HG03280 (cell line): ENCODE data around the gene PYCR2.
"Not testable (repeated sequence)": the region's sequence is repeated elsewhere in the genome, so short reads cannot be mapped to it uniquely, and the experiment has no call there.

Experiments
- ATAC-seq: cut with Tn5 transposase; IDR thresholded peaks from one replicate; pipeline ENCODE4 v1.9.1; 2021; ENCODE audit warnings: mild to moderate bottlenecking, moderate library complexity; ENCODE audit not compliant: unreplicated experiment

PYCR2 gene

DNA sequence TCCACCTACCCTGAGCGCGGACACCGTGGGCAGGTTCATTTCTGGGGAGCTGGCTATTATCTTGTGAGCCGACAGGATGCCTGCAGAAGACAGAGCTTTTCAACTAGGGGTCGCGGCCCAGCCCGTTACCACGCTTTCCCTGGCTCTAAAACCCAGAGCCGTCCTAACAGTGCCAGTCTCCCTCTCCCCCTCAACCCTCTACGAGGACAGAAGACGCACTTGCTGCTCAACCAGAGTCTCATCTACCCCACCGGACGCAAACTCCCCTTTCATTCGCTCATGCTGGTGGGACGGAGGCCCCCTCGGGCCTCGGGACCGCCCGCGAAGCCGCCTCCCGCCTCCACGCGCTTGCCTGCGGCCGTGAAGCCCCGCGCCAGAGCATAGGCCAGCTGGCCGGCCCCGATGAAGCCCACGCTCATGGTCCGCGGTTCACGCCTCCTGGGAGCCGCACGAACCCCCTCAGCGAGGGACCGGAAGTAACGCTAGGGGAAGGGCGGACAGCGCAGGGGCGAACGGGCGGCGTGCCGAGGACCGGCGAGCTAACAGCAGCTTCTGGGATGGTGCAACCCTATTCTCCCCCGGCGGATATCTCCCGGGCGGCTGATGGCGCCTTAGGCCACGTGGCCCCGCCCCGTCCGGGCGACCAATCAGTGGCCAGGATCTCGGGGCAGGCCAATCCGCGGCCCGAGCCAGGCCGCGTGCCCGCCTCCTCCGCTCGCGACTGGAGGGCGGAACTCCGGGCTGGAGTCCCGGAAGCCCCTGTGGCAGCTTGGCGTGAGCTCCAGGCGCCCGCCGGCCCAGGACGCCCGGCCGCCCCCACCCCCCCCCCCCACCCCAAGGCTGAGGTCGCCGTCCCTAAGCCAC lies at the start of gene PYCR2:
TSS of gene PYCR2 (minus strand) at position 559 of the 864 bp plus-strand sequence. CDS start at position 419, 140 bp downstream.
- peak; percentile 99 for ATAC-seq

DNA sequence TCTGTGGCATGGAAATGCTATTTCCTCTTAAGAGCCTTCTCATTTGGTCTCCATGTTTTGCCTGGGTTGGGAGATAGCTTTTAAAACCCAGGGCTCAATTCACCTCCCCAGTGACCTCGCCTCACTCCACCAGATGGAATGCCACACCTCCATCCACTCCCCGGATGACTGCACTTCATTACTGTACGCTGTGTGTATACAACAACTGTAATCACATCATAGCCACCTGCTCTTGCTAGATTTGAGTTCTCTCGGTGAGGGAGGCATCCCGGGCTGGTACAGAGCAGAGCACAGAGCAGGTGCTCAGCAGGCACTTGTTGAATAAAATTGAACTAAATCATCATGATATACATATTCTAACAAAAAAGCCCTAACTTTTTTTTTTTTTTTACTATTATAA lies 49.1 kb upstream of the PYCR2 start:
- no peak for ATAC-seq

DNA sequence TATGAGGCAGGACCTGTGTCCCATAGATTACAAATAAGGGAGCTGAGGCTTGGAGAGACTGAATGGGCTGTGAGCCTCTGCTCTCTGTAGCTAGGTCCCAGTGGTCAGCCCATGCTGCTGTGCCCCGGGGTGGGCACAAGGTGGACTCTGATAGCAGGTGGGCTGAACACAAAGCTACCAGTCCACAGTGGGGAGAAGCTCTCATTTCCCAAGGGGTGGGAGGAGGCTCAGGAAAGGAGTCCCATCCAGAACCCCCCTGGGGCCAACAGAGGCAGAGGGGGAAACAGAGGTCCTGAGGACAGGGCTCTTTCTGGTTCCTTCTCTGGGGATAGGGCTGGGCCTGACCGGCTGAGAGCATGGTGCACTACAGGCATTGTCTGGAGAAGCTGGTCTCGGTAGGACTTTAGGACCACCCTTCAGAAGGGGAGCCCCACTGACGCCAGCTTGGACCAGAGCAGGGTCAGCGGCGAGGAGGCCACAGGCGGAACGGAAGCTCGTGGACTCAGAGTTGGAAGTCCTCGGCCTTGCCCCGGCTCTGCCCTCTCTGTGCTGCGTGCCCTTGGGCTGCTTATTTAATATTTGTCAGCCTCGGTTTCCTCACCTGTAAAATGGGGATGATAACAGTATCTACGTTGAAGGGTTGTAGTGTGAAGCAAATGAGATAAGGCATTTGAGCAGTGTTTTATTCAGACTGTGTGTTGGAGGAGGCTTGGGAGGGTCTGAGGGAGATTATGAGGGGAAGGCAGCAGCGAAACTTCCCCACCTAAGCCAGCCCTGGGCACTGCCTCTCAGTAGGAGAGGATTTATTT lies 48.5 kb upstream of the PYCR2 start:
- no peak for ATAC-seq

DNA sequence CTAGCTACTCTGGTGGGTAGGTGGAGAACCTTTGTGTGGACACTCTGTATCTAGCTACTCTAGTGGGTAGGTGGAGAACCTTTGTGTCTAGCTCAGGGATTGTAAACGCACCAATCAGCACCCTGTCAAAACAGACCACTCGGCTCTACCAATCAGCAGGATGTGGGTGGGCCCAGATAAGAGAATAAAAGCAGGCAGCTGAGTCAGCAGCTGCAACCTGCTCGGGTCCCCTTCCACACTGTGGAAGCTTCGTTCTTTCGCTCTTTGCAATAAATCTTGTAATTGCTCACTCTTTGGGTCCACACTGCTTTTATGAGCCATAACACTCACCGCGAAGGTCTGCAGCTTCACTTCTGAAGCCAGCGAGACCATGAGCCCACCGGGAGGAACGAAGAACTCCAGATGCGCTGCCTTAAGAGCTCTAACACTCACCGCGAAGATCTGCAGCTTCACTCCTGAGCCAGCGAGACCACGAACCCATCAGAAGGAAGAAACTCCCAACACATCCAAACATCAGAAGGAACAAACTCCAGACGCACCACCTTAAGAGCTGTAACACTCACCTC lies 46.6 kb upstream of the PYCR2 start:
- not testable (repeated sequence) for ATAC-seq

DNA sequence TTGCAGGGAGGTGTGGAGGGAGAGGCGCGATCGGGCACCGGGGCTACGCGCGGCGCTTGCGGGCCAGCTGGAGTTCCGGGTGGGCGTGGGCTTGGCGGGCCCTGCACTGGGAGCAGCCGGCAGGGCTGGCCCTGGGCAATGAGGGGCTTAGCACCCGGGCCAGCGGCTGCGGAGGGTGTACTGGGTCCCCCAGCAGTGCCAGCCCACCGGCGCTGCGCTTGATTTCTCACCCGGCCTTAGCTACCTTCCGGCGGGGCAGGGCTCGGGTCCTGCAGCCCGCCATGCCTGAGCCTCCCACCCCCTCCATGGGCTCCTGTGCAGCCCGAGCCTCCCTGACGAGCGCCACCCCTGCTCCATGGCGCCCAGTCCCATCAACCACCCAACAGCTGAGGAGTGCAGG lies 45.7 kb upstream of the PYCR2 start:
- ATAC-seq = not testable (repeated sequence)

DNA sequence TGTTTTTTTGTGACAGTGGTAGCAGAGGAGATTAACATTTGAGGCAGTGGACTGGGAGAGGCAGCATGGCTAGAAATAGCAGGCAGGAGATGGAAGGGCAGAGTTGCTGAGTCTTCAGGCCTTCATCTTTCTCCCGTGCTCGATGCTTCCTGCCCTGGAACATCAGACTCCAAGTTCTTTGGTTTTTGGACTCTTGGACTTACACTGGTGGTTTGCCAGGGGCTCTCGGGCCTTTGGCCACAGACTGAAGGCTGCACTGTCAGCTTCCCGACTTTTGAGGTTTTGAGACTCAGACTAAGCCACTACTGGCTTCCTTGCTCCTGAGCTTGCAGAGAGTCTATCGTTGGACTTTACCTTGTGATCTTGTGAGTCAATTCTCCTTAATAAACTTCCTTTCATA lies 41.2 kb upstream of the PYCR2 start:
- ATAC-seq = no peak

DNA sequence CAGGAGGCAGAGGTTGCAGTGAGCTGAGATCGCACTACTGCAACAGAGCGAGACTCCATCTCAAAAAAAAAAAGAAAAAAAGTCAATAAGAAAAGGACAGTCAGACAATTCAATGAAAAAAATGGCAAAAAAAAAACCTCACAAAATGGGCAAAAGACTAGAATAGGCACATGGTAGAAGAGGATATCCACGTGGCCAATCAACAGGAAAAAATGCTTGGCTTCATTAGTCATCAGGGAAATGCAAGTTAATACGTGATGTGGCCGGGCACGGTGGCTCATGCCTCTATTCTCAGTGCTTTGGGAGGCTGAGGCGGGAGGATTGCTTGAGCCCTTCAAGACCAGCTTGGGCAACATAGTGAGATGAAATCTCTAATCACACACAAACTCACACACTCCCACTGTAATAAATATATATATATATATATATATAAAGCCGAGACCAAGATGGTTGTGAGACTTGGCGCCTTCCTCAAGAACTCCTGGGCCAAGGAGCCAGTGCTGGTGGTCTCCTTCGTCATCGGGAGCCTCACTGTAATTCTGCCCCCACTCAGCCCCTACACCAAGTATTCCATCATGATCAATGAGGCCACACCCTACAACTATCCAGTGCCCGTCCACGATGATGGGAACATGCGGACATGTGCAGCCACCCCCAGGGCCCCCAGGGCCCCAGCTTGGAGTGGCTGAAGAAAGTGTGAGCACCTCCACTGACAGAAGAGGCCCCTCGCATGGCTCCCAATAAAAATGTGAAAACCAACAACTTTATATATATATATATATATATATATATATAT lies 39.9 kb upstream of the PYCR2 start:
- no peak for ATAC-seq

DNA sequence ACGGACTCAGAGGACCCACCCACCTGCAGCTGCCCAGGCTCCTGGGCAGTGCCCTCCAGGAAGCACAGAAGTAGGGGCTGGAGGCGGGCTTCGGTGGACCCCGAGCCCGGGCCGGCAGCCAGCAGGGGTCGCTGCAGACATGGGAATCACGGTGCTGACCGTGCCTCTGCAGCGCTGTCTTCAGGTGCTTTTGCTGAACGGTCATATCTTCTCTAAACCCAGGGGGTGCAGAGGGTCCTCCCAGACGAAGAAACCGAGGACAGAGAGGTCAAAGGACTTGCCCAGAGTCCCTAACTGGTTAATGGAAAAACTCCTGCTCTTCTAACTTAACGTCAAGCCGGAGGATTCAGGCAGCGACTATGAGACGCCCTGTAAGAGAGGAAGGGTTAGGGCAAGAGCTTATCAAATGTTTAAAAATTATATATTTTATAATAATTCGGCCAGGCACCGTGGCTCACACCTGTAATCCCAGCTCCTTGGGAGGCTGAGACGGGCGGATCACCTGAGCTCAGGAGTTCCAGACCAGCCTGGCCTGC lies 38.5 kb upstream of the PYCR2 start:
- ATAC-seq = peak; percentile 82

DNA sequence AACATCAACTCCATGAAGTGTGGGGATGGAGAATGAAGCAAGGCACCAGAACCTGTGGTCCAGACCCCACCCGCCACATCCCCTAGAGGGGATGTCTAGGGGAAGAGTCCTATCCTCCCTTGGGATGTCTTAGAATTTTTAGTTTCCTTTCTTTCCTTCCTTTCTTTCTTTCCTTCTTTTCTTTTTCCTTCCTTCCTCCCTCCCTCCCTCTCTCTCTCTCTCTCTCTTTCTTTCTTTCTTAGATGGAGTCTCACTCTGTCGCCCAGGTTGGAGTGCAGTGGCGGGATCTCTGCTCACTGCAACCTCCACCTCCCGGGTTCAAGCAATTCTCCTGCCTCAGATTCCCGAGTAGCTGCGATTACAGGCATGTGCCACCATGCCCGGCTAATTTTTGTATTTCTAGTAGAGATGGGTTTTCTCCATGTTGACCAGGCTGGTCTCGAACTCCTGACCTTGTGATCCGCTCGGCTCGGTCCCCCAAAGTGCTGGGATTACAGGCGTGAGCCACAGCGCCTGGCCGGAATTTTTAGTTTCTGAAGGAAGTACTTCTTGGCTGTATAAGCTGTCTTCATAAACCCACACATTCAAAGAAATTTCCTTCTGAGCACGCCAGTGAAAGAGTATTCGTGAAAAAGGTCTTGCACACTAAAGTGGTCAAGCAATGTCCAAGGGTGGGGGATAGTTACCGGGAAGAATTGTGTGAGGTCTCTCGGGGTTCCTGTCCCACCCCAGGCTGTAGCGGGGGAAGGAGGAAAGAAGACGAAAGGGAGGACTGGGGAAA lies 37.8 kb upstream of the PYCR2 start:
- no peak for ATAC-seq

DNA sequence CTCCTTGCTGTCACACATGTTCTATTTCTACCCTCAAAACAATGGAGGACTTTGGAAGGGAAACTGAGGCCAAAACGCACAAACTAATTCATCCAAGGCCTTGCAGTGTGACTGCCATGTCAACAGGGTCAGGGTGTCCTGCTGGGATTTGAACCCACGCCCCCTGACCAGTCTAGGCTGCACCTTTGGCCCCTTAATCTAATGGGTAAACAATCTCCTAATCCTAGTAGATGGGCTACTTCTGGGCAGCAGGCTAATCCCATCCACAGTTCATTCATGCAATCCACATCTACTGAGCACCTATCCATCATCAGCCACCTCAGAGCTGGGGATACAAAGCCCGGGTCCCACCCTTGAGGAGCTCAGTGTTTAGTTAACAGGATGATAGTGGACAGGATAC lies 34.0 kb upstream of the PYCR2 start:
- no peak for ATAC-seq

DNA sequence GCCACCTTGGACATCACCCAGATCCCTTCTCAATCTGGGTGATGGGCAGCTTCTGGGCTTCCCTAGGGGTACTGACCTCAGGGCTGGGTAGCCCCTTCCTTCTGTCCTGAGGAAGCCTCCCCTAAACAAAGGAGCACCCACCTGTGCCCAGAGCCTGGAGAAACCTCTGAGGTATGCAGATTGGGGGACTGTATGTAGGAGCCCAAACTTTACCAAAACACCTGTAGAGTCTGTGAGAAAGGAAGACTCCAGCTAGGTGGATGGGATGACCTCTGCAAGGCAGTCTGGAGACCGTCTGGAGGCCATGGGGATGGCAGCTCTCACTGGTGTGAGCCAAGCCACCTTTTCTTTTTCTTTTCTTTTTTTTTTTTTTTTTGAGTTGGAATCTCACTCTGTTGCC lies 30.7 kb upstream of the PYCR2 start:
- no peak for ATAC-seq

DNA sequence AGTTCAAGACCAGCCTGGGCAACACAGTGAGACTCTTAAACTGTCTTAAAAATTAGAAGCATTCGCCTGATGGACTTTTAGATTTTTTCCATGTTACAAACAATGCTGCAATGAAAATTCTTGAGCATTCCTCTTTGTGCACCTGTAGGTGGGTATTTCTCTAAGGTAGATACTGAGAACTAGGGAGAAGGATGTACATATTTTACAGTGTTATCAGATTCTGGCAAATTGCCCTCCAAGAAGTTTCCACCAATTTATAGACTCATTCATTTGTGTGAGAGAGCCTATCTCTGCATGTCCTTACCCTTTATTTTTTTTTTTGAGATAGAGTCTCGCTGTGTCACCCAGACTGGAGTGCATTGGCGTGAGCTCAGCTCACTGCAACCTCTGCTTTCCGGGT lies 29.3 kb upstream of the PYCR2 start:
- ATAC-seq = no peak

DNA sequence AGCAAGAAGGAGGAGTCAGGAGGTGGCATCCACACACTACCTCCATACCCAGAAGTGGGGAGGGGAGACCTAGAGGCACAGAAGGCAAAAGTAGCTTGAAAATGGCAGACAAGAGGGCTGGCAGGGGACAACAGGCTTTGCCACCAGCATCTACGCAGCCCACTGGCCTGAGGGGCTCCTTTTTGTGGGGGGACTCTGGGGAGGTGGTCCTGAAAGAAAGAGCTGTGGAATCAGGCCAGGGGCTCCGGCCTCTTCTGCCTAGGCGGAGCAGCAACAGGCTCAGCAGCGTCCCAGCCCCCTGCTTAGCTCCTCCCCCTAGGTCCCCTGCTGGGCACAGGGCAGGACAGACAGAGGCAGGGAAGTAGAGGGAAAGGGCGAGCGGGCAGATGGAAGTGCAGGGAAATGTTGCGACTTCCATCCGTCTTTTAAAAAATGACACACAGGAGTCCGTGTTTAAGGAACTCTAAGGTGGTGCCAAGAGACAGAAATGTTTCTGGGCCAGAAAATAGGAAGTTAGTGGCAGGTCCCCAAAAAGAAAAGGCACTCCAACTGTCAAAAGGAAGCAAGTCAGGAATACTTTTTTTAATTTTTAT lies 27.0 kb upstream of the PYCR2 start:
- no peak for ATAC-seq

DNA sequence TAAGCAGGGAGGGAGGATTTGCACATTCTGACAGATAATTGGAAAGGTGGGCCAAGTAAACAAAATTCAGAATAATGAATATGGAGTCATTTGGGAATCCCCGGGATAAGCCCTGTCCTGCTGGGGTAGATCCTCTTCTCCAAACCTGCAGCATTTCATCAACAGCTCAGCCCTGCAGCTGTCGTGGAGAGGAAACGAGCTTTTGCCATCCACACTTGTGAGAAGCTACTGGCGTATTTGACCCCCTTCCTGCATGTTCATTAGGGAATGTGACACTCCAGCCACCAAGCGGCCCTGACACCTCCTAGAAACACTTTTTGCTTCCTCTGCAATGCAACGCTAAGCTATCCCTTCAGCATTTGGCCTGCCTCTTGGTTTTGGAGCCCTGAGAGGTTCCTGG lies 25.0 kb upstream of the PYCR2 start:
- no peak for ATAC-seq

DNA sequence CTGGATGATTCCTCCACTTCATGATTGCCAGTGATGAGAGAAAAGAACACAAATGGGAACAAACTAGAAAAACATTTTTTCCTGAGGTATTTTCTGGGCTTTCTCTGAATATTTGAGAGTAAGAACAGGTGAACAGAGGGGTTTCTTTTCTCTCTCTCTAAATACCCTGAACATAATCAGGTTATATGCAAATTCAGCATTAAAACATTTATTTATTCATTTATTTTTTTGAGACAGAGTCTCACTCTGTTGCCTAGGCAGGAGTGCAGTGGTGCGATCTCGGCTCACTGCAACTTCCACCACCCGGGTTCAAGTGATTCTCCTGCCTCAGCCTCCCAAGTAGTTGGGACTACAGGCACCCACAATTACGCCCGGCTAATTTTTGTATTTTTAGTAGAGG lies 22.8 kb upstream of the PYCR2 start:
- ATAC-seq = no peak

DNA sequence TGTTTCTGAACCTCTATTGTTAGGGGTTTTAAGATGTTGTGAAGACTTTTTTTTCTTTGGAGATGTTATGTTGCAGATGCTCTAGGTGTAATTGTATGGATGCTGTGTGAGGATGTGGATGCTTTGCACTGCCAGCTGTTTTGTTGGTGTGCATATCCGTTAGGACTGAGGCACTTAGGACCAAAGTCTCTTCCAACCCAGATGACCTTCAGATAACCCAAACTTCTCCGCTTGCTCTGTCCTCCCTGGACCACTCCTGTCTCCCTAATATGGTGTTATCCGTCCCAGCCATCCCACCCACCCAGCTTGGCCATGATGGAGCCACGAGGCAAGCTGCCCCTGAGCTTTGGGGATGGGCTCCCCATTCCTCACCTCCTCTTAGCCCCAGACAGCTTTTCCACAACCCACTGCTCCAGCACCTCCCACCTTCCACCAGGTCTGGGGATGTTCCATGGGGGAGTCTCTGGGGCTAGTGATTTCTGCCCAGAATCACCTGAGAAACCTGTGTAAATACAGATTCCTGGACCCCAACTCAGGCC lies 22.1 kb upstream of the PYCR2 start:
- ATAC-seq = no peak

DNA sequence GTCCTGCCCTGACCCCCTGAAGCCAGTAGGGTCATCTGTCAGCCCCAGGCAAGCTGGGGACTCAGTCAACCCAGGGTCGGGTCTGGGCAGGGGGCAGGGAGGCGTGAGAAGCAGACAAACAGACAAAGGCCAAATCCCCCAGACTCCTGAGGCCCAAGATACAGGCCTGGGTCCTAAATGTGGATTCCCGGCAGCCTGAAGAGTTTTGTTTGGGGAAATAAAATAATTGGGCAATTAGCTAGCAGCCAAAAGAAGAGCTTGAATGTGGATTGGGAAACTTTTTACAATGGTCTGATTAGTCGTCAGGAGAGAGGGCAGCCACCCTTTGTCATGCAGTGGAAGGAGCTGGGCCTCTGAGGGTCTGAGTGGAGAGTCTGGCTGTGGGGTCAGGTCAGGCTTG lies 21.5 kb upstream of the PYCR2 start:
- ATAC-seq = no peak

DNA sequence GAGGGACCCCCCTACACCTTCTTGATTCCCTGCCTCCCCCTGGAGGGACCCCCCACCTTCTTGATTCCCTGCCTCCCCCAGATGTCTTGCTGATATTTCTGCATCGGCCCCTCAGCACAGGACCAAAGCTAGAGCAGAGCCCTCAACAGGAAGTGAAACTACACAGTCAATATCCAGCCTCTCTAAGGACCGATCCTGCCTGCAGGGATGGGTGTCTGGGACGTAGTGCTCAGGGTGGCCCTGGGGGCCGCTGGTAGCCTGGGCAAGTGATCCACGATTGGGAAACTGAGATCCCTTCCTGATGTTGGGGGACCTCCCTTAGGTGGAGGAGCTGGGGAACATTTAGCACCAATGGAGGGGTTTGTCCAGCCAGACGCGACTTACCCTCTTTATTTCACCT lies 20.9 kb upstream of the PYCR2 start:
- ATAC-seq = peak; percentile 57

DNA sequence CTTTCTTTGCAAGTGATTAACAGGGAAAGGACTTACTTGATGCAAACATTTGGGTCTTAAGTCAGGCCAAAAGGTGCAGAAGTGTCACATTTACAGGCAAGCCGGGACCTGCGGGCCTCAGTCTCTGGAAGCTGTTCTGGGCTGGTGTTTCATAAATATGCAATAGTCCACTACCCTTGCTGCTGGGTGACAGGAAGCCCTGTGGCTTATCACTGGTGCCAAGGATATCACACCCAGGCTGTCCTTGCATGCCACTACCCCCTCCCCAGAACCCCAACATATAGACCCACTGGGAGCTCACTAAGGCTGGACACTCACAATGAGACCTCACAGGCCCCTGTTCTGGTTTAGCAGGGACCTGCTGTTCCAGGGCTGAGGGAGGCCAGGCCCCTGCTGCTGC lies 20.3 kb upstream of the PYCR2 start:
- ATAC-seq = no peak
